ENCODE measurements around the gene DGKA. TPM values are rescaled to one million over a fixed set of nuclear protein-coding genes. Genes with fewer than 3 reads are reported as not detected.
"Not testable (repeated sequence)": the region's sequence is repeated elsewhere in the genome, so short reads cannot be mapped to it uniquely, and the experiment has no call there.

DGKA gene
- total RNA-seq, 1 experiment from 2014 or later = 25.9 TPM

DNA sequence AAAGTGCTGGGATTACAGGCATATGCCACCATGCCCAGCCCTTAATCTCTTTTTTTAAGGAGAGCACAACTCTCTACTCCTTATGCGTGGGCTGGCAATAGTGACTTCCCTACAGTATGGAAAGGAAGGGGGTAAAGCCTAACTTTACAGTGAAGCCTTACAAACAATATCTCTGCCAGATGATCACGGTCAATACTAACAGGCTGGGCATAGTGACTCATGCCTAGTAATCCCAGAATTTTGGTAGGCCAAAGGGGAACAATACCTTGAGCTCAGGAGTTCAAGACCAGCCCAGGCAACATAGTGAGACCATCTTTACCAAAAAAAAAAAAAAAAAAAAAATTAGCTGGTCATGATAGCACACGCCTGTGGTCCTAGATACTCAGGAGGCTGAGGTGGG is 8.8 kb upstream of the DGKA start:
- Mint-ChIP-seq H3K9me3 (no peaks in the 10 kb centered on the region), H3K27ac (no peak overlapping the region), H3K36me3 (ENCODE audit: insufficient read depth in 1 of 3, low read depth in 3 of 3) (peaks cover 13 to 39% (median 33%) of the 10 kb centered on the region in 3 experiments; a peak in 6 of 7 replicates), H3K27me3 (ENCODE audit: low read depth) (no peaks in the 10 kb centered on the region), H3K4me3 (no peak overlapping the region), H3K4me1 (peaks cover 18 to 19% of the 10 kb centered on the region in 2 experiments)
- H3K79me2 ChIP-seq (ENCODE audit: insufficient read depth, low read length) = peaks cover 41% of the 10 kb centered on the region; the same call in 1 of the 2 replicates
- H4K8ac ChIP-seq (replicated peaks; ENCODE audit: insufficient read length, low read depth, low read length) = no peak overlapping the region
- DNase-seq = no peak
- no peaks in the 10 kb centered on the region for H4K20me1 ChIP-seq (ENCODE audit: control insufficient read depth, insufficient read depth, insufficient read length)
- H2AFZ ChIP-seq (ENCODE audit: low read length) = no peak overlapping the region
- no peak overlapping the region for H3T11ph ChIP-seq (ENCODE audit: low read length)
- H3K23me2 ChIP-seq (ENCODE audit: insufficient read length, low read depth, low read length, poor library complexity, severe bottlenecking) = peaks cover 6% of the 10 kb centered on the region
- WGBS (ENCODE audit: extremely low coverage, insufficient read length, low lambda C conversion rate) = no CpG with 5 or more reads among the region's 3 CpGs
- no peak overlapping the region for H4K91ac ChIP-seq (ENCODE audit: insufficient read length, low read depth, low read length)
- no peak overlapping the region for H3K27ac ChIP-seq (ENCODE audit: insufficient read length, low read depth, low read length)
- no peak overlapping the region for H3K14ac ChIP-seq (ENCODE audit: insufficient read depth, low read length)
- H2BK120ac ChIP-seq (ENCODE audit: low read depth, low read length, poor library complexity, severe bottlenecking) = no peak overlapping the region
- H3K79me1 ChIP-seq (ENCODE audit: insufficient read depth, low read depth, low read length, poor library complexity, severe bottlenecking) = peaks cover 9% of the 10 kb centered on the region
- H2BK5ac ChIP-seq (ENCODE audit: insufficient read length, low read length) = no peak overlapping the region
- TF ChIP-seq, protein P1, sequence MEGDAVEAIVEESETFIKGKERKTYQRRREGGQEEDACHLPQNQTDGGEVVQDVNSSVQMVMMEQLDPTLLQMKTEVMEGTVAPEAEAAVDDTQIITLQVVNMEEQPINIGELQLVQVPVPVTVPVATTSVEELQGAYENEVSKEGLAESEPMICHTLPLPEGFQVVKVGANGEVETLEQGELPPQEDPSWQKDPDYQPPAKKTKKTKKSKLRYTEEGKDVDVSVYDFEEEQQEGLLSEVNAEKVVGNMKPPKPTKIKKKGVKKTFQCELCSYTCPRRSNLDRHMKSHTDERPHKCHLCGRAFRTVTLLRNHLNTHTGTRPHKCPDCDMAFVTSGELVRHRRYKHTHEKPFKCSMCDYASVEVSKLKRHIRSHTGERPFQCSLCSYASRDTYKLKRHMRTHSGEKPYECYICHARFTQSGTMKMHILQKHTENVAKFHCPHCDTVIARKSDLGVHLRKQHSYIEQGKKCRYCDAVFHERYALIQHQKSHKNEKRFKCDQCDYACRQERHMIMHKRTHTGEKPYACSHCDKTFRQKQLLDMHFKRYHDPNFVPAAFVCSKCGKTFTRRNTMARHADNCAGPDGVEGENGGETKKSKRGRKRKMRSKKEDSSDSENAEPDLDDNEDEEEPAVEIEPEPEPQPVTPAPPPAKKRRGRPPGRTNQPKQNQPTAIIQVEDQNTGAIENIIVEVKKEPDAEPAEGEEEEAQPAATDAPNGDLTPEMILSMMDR (conservative IDR thresholded peaks at IDR 0.05) = no peak
- H3K4me1 ChIP-seq (ENCODE audit: insufficient read depth, low read length) = no peaks in the 10 kb centered on the region
- H3K18ac ChIP-seq (ENCODE audit: insufficient read length, low read depth, low read length) = no peak overlapping the region
- no peak overlapping the region for H3K9ac ChIP-seq (ENCODE audit: extremely low read depth, insufficient read length, low read length)
- no peak overlapping the region for H2AK5ac ChIP-seq (ENCODE audit: insufficient read length, low read length)
- no peak overlapping the region for H2BK20ac ChIP-seq (ENCODE audit: low read depth, low read length, poor library complexity, severe bottlenecking)
- no peak overlapping the region for H3K4me2 ChIP-seq (ENCODE audit: insufficient read depth, insufficient read length, low read length)
- H3K27me3 ChIP-seq (ENCODE audit: insufficient read depth, low read length) = no peaks in the 10 kb centered on the region
- H3K9me3 ChIP-seq (ENCODE audit: control insufficient read depth, low read depth, low read length) = no peaks in the 10 kb centered on the region
- no peak overlapping the region for H3K56ac ChIP-seq (ENCODE audit: insufficient read length, low read depth, low read length)
- no peak overlapping the region for H4K5ac ChIP-seq (ENCODE audit: insufficient read length, low read depth, low read length)
- no peak overlapping the region for H2BK12ac ChIP-seq (ENCODE audit: insufficient read length, low read depth, low read length)
- no peak overlapping the region for H2BK15ac ChIP-seq (ENCODE audit: low read depth, low read length)
- no peak overlapping the region for H3K4ac ChIP-seq (ENCODE audit: low read depth, low read length)
- H3K23ac ChIP-seq (ENCODE audit: insufficient read length, low read depth, low read length) = no peak overlapping the region

- H3T11ph ChIP-seq (ENCODE audit: low read length); H3K27ac ChIP-seq (ENCODE audit: insufficient read length, low read depth, low read length); H4K5ac ChIP-seq (ENCODE audit: insufficient read length, low read depth, low read length); H3K18ac ChIP-seq (ENCODE audit: insufficient read length, low read depth, low read length); H3K9me3 Mint-ChIP-seq; H2BK5ac ChIP-seq (ENCODE audit: insufficient read length, low read length); H3K14ac ChIP-seq (ENCODE audit: insufficient read depth, low read length); H2BK20ac ChIP-seq (ENCODE audit: low read depth, low read length, poor library complexity, severe bottlenecking); H3K9me3 ChIP-seq (ENCODE audit: control insufficient read depth, low read depth, low read length); H3K27me3 Mint-ChIP-seq (ENCODE audit: low read depth); H3K23me2 ChIP-seq (ENCODE audit: insufficient read length, low read depth, low read length, poor library complexity, severe bottlenecking); H3K23ac ChIP-seq (ENCODE audit: insufficient read length, low read depth, low read length); H3K4me2 ChIP-seq (ENCODE audit: insufficient read depth, insufficient read length, low read length); H4K91ac ChIP-seq (ENCODE audit: insufficient read length, low read depth, low read length); H3K4ac ChIP-seq (ENCODE audit: low read depth, low read length); H3K79me1 ChIP-seq (ENCODE audit: insufficient read depth, low read depth, low read length, poor library complexity, severe bottlenecking); H2BK12ac ChIP-seq (ENCODE audit: insufficient read length, low read depth, low read length); H3K4me1 ChIP-seq (ENCODE audit: insufficient read depth, low read length); H3K9ac ChIP-seq (ENCODE audit: extremely low read depth, insufficient read length, low read length); H3K4me3 Mint-ChIP-seq; H3K27ac Mint-ChIP-seq; H2AFZ ChIP-seq (ENCODE audit: low read length); H4K20me1 ChIP-seq (ENCODE audit: control insufficient read depth, insufficient read depth, insufficient read length); DNase-seq; H2BK15ac ChIP-seq (ENCODE audit: low read depth, low read length); H3K27me3 ChIP-seq (ENCODE audit: insufficient read depth, low read length); H2AK5ac ChIP-seq (ENCODE audit: insufficient read length, low read length); H4K8ac ChIP-seq (replicated peaks; ENCODE audit: insufficient read length, low read depth, low read length); H2BK120ac ChIP-seq (ENCODE audit: low read depth, low read length, poor library complexity, severe bottlenecking); H3K56ac ChIP-seq (ENCODE audit: insufficient read length, low read depth, low read length): not testable (repeated sequence)
- Mint-ChIP-seq H3K4me1 (peaks cover 18 to 22% of the 10 kb centered on the region in 2 experiments), H3K36me3 (ENCODE audit: insufficient read depth in 1 of 3, low read depth in 3 of 3) (peaks cover 11 to 34% (median 33%) of the 10 kb centered on the region in 3 experiments; a peak in 6 of 7 replicates)
- peaks cover 39% of the 10 kb centered on the region; the same call in 1 of the 2 replicates for H3K79me2 ChIP-seq (ENCODE audit: insufficient read depth, low read length)
- WGBS (ENCODE audit: extremely low coverage, insufficient read length, low lambda C conversion rate) = no CpG with 5 or more reads among the region's 9 CpGs
These were observed 7.3 kb upstream of the DGKA start for GRCh38 chr12:55923648-55924047.

Measured in H9 (cell line).